Measurements from ENCODE around the gene SCLT1.
A peak's percentile ranks its signal among the peaks of the same experiment; 100 is the strongest.

SCLT1 gene

DNA sequence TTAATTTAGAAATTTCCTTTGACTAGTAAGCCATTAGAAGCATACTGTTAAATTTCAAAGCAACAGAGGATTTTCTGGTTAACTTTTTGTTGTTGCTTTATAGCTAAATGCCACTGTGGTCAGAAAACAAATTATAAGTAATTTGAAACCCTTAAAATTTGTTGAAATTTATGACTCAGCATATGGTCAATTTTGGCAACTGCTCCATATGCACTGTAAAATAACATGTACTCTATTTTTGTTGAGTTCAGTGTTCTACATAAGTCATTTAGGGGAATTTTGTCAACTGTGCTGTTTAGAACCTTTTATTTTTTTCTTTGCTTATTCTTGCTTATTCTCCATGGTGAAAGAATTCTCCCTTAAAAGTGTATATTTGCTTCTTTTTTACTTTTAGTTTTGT is 28.6 kb downstream of the SCLT1 start:
- DNase-seq, result peak; percentile 67

DNA sequence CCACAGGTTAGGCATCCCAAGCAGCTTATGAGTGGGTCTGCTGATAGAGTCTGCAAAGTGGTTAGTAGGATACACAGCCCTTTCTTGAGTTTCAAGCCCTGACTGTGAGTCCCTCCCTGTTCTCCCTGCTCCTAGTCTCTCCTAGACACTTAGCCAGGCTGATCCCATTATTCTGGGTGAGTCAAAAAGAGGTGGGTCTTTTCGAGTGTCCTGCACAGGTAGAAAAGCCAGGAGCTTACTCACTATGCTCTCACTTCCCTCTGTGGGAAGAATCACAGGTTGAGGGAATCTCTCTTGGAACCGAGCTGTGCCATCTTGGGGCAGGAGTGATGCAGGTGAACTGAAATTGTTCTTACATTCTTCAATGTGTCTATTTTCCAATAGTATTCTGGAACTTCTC is 29.7 kb downstream of the SCLT1 start:
- DNase-seq, result no peak

GRCh38 chr4:129062580-129062979 is 30.8 kb downstream of the SCLT1 start:
- no peak for DNase-seq

GRCh38 chr4:129059028-129059427 is 34.3 kb downstream of the SCLT1 start:
- no peak for DNase-seq

- DNase-seq, result no peak
These were observed 47.0 kb downstream of the SCLT1 start for GRCh38 chr4:129046055-129046959.

- DNase-seq, result peak; percentile 29
These were observed 49.8 kb downstream of the SCLT1 start for GRCh38 chr4:129043523-129043922.

GRCh38 chr4:129040471-129040870 is 52.9 kb downstream of the SCLT1 start:
- DNase-seq, result no peak

DNA sequence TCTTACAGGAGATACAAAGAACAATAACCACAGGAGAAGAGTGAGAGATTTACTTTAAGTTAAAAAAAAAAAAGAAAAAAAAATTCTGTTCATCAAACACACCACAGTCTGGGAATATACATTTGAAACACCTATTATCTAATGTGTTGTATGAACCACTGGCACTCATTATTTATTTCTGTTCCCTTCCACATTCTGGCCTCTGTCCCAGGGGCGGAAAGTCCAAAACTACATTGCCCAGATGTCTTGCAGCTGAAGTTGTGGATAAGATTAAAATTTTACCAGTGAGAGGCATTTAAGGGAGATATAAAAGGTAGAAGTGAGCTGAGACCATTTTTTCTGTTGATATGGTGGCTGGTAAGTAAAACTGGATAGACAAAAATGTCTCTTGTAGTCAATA is 56.2 kb downstream of the SCLT1 start:
- DNase-seq, result no peak

- no peak for DNase-seq
These were observed 78.5 kb downstream of the SCLT1 start for GRCh38 chr4:129014566-129015509.

GRCh38 chr4:129008096-129008495 is 85.2 kb downstream of the SCLT1 start:
- DNase-seq, result no peak

GRCh38 chr4:128986908-128987307 is 106.4 kb downstream of the SCLT1 start:
- DNase-seq, result no peak

GRCh38 chr4:128986019-128986418 is 107.3 kb downstream of the SCLT1 start:
- no peak for DNase-seq

DNA sequence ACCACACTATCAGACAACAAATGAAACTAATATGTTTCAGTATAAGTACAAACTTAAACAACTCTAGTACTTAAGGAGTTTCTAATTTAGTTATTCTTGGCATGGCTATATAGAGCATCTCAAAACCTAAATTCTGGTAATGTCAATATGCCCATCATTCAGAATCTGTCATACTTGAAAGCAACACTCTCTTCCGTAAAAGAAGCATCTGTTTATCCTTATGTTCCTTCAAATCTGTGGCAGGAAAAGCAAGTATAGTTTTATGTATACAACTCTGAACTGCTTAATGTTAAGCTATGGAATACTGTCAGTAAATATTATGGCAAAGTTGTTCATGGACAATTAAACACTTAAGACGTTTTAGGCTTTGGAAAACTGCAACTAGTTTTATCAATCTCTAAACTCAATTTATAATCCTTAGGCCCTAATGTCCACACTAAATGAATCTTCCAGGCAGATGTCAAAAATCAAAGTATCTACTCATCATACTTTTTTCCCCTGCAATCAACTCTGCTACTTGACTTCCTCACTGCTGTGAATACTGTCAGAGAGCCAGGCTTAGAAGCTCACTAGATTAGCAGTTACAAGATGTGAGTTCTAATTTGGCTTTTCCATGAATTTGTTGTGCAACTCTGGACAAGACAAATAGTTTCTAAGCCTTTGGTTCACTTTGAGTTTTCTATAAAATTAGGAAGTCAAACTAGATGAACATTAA is 109.4 kb downstream of the SCLT1 start:
- DNase-seq, result no peak

DNA sequence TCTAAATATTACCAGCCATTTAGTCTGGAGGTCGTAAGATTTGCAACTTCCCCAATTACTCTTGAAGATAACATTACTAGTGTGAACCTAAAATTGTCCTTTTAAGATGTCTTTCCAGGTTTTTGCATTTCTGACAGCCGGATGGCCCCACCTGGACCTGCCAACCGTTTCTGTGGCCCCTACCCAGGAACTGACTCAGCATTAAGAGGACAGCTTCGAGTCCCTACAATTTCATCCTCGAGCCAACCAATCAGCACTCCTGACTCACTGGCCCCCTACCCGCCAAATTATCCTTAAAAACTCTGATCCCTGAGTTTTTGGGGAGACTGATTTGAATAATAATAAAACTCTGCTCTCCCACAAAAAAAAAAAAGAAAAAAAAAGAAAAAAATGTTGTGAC is 112.0 kb downstream of the SCLT1 start:
- DNase-seq, result no peak

GRCh38 chr4:128980816-128981326 is 112.5 kb downstream of the SCLT1 start:
- no peak for DNase-seq

DNA sequence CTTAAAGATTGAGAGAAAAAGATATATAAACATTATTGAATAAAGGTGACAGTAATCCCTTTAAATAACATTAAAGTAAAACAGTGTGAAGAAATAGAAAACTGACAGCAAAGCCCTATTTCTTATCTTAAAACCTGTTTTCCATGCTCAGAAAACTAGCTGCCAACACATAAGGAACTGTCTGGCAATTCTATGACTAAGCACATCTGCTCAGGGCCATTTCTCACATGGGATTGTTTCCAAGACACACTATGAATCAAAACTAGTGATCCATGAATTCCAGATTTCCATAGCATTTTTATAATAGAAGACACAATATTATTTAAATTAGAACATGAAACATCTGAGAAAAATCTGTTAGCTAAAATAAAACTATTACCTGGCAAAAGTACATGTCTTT is 113.4 kb downstream of the SCLT1 start:
- peak; percentile 79 for DNase-seq

DNA sequence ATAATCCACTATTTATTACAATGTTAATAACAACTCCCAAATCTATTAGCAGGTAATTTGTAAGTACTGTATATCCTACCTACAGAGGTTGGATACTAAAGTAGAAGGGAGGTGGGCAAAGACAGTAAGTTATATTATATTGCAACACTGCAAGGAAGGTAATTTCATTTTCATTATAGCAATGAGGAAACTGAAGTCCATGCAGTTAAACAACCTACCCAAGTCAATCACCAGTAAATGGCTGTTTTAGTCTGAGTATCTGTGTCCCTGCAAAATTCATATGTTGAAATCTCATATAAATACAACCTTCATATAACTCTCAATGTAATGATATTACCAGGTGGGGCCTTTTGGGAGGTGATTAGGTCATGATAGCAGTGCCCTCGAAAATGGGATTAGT is 114.4 kb downstream of the SCLT1 start:
- DNase-seq, result no peak

DNA sequence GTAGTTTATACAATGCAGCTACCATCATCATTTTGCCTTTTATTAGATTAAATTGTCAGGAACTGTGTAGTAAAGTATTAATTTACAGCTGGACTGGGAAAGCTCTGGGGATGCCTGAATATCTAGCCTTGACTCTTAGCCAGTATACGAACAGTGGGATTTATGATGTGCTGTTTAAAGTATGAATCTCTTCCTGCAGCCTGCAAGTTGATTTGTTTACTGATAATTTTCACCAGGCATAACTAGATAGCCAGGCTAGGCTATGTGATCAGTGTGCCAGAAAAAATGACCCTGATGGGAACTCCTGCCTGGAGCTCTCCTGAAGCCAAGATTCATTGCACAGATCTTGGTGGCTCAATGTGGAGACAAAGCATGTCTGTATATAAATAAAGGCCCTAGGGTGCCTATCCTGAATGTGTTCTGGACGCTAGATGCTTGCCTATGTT is 119.2 kb downstream of the SCLT1 start:
- peak; percentile 30 for DNase-seq

GRCh38 chr4:128973384-128973783 is 120.0 kb downstream of the SCLT1 start:
- DNase-seq, result no peak

DNA sequence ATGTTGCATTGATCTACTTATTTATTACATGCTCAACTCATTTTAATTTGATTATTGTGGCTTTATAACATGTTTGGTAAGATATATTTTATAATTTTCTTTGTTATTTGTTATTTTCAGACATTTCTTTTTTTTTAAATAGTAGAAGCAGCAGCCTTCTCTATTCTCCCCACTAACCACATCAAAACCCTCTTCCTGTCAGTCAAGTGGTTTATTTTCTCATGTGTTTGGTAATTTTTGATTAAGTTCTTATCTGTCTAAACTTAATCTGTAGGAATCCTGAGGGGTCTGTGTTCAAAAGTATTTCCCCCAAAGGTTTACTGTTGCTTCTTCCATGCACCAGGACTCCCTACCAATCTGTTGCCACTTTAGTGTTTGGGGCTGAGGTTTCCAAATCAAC is 131.9 kb downstream of the SCLT1 start:
- DNase-seq, result no peak

GRCh38 chr4:128958194-128958593 is 135.1 kb downstream of the SCLT1 start:
- no peak for DNase-seq

GRCh38 chr4:128957459-128957858 is 135.9 kb downstream of the SCLT1 start:
- no peak for DNase-seq

DNA sequence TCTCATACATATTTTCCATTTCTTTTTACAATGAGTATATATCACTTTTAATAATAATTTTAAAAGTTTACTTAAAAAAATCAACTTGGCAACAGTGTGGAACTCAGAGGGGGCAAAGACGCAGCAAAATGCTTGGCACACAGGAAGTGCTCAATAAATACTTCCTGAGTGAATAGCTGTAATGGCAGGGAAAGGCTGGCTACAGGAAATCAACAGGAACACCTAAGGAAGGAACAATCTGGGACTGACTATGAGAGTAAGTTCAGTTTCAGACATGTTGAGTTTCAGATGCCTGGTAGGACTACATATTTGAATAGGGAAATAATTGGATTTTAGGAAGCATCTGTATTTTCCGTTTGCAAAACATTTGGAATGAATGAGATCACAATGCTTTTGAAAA is 137.6 kb downstream of the SCLT1 start:
- DNase-seq, result no peak

All from fibroblast of skin of right quadriceps (primary cell).